Hepatocyte (in vitro differentiated cells): Measurements from ENCODE around the gene NLRC3. TPM values are rescaled to one million over a fixed set of nuclear protein-coding genes. Genes with fewer than 3 reads are reported as not detected.

Source experiments
- DNase-seq: peaks from one replicate; pipeline ENCODE4 v3.0.0-alpha.2; 2016; ENCODE audit warnings: low spot score
- H2AFZ ChIP-seq: fragments of 200-600 bp; sonication (generic); 2 replicates; pipeline ENCODE4 v1.6.0; 2016; ENCODE audit warnings: antibody characterized with exemption, mild to moderate bottlenecking
- H3K27ac ChIP-seq: fragments of 200-600 bp; sonication (generic); 2 replicates; pipeline ENCODE4 v1.5.1; 2016; ENCODE audit warnings: mild to moderate bottlenecking
- H3K27me3 ChIP-seq: fragments of 200-600 bp; sonication (generic); 2 replicates; pipeline ENCODE4 v1.6.1; 2016
- H3K36me3 ChIP-seq: fragments of 200-600 bp; sonication (generic); replicated peaks from 2 replicates; pipeline ENCODE4 v1.5.1; 2016; ENCODE audit warnings: low read depth; ENCODE audit not compliant: insufficient read depth
- H3K4me1 ChIP-seq: fragments of 200-600 bp; sonication (generic); 2 replicates; pipeline ENCODE4 v1.5.1; 2016; ENCODE audit warnings: mild to moderate bottlenecking, moderate library complexity; ENCODE audit not compliant: insufficient read depth
- H3K4me2 ChIP-seq: fragments of 200-600 bp; sonication (generic); 2 replicates; pipeline ENCODE4 v1.6.0; 2016
- H3K4me3 ChIP-seq: fragments of 200-600 bp; sonication (generic); 2 replicates; pipeline ENCODE4 v1.5.1; 2016; ENCODE audit warnings: mild to moderate bottlenecking
- H3K79me2 ChIP-seq: fragments of 200-600 bp; sonication (generic); 2 replicates; pipeline ENCODE4 v1.6.0; 2017; ENCODE audit warnings: mild to moderate bottlenecking
- H3K9me2 ChIP-seq: fragments of 200-600 bp; sonication (generic); replicated peaks from 2 replicates; pipeline ENCODE4 v1.6.0; 2017; ENCODE audit warnings: mild to moderate bottlenecking; ENCODE audit not compliant: insufficient read depth
- H3K9me3 ChIP-seq: fragments of 200-600 bp; sonication (generic); 2 replicates; pipeline ENCODE4 v1.5.1; 2016; ENCODE audit warnings: low read depth, mild to moderate bottlenecking
- H4K20me1 ChIP-seq: fragments of 200-600 bp; sonication (generic); 2 replicates; pipeline ENCODE4 v1.6.0; 2016; ENCODE audit warnings: mild to moderate bottlenecking; ENCODE audit not compliant: insufficient read depth, poor library complexity, severe bottlenecking
- CTCF ChIP-seq: fragments of 200-600 bp; sonication (generic); IDR thresholded peaks from 2 replicates; pipeline ENCODE4 v1.5.1; 2016; ENCODE audit warnings: antibody characterized with exemption, mild to moderate bottlenecking; ENCODE audit not compliant: poor library complexity
- EZH2 ChIP-seq: fragments of 200-600 bp; sonication (generic); IDR thresholded peaks from 2 replicates; pipeline ENCODE4 v1.6.1; 2016; ENCODE audit warnings: antibody characterized with exemption, mild to moderate bottlenecking, borderline replicate concordance
- EZH2phosphoT487 ChIP-seq: fragments of 200-600 bp; sonication (generic); IDR thresholded peaks from one replicate; pipeline ENCODE4 v1.6.1; 2018; ENCODE audit warnings: antibody characterized with exemption, mild to moderate bottlenecking, low read depth, moderate library complexity; ENCODE audit not compliant: unreplicated experiment, severe bottlenecking
- WGBS: methylation state at CpG from one replicate; pipeline ENCODE4 v1.1.6; 2016; ENCODE audit warnings: low lambda C conversion rate; ENCODE audit errors: missing lambda C conversion rate; 5-methylcytosine and 5-hydroxymethylcytosine counted together
- polyA plus RNA-seq: library from polyadenylated mRNA; unstranded; fragments of >200 nt; fragmentation: Nextera tagmentation; extraction: Ambion mirVana; gene quantifications from 2 replicates; pipeline ENCODE4 v1.2.1, GENCODE V29; 2016
- total RNA-seq: library from RNA; depleted of rRNA; stranded (reverse); fragments of >200 nt; gene quantifications from 2 replicates; pipeline ENCODE4 v1.2.3, GENCODE V29; 2014

The NLRC3 gene
- total and polyA plus RNA-seq, 2 experiments from 2014 or later = 0.10 to 0.15 TPM

GRCh38 chr16:3580251-3580651 is 3.0 kb upstream of the NLRC3 start:
- Histone ChIP-seq H3K4me1 (peaks cover 19% of the 10 kb centered on the region), H4K20me1 (no peaks in the 10 kb centered on the region), H3K4me2 (no peak overlapping the region), H3K9me2 (no peaks in the 10 kb centered on the region), H3K27ac (peak overlapping the region; percentile 85), H3K9me3 (no peaks in the 10 kb centered on the region), H2AFZ (no peak overlapping the region), H3K4me3 (no peak overlapping the region), H3K79me2 (no peaks in the 10 kb centered on the region), H3K27me3 (no peaks in the 10 kb centered on the region), H3K36me3 (no peaks in the 10 kb centered on the region)
- DNase-seq = no peak
- TF ChIP-seq EZH2phosphoT487 = no peak
- TF ChIP-seq EZH2 = no peak
- TF ChIP-seq CTCF = no peak
- WGBS = 72% methylated on average over 11 of the region's 11 CpGs

DNA sequence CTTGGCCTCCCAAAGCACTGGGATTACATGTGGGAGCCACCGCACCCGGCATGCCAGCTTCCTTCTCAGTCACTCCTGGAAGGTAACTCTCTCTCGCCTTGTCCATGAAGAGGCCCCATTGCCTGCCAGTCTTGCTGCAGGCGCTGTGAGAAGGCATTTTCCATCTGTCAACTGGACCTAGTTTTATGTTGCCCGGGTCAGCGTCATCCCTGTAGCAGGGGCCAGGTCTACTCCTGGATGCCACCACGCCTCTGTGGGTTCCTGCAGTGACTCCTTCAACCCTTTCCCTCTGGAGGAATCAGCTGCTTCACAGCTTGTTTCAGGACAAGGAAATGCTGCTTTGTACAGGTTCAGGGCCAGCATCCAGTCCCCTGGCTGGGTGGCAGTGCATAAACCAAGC is 2.6 kb upstream of the NLRC3 start:
- H3K27ac ChIP-seq = peak overlapping the region; percentile 85
- H3K79me2 ChIP-seq = no peaks in the 10 kb centered on the region
- H3K9me3 ChIP-seq = no peaks in the 10 kb centered on the region
- no peaks in the 10 kb centered on the region for H3K9me2 ChIP-seq
- H4K20me1 ChIP-seq = no peaks in the 10 kb centered on the region
- no peak for DNase-seq
- H3K4me3 ChIP-seq = no peak overlapping the region
- no peak for TF ChIP-seq CTCF
- no peak for TF ChIP-seq EZH2phosphoT487
- TF ChIP-seq EZH2 = no peak
- no peaks in the 10 kb centered on the region for H3K27me3 ChIP-seq
- no peak overlapping the region for H3K4me2 ChIP-seq
- WGBS = 89% methylated on average over 7 of the region's 7 CpGs
- no peak overlapping the region for H2AFZ ChIP-seq
- no peaks in the 10 kb centered on the region for H3K36me3 ChIP-seq
- peaks cover 19% of the 10 kb centered on the region for H3K4me1 ChIP-seq

DNA sequence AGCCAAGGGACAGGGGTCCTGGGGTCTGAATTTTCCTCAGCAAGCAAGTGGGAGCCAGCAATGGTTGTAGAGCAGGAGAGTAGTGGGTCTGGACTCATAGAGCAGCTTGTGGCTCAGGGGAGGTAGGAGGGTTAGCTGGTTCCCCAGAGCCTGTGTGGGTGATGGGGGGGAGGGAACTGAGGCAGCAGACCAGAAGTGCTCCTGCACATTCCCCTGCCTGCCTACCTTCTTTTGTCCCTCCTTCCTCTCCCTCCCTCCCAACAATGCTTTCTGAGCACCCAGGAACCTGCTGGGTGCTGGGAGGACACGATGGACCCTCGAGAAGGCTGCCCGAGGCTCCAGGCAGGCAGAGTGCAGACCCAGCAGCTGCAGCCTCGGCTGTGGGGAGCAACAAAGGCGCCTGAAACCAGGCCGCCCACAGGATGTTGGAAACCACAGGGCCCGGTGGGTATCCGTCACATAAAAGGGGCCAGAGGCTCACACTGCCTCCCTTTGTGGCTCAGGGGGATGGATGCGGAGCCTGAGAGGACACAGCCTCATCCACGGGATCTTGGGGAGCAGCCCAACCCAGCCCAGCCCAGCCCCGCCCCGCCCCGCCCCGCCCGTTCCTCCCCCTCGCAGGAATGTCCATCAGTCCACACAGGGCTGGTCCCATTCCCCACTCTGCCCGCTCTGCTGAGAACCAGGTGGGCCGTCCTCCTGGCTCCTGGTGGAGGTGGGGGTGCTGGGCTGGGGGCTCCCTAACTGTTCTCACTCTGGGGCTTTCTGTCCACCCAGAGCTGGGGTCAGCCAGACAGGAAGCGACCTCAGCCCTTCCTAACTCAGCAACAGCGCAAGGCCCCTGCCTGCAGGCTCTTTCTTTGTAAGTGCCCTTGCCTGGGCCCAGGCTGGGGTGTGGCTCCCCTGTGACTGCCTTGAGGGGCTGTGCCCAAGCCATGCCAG is 1.7 kb upstream of the NLRC3 start:
- H3K4me2 ChIP-seq = no peak overlapping the region
- no peaks in the 10 kb centered on the region for H4K20me1 ChIP-seq
- H3K9me3 ChIP-seq = no peaks in the 10 kb centered on the region
- no peak for DNase-seq
- no peak for TF ChIP-seq EZH2phosphoT487
- no peak for TF ChIP-seq EZH2
- TF ChIP-seq CTCF = no peak
- no peaks in the 10 kb centered on the region for H3K27me3 ChIP-seq
- H3K4me1 ChIP-seq = peaks cover 19% of the 10 kb centered on the region
- 72% methylated on average over 15 of the region's 20 CpGs for WGBS
- H3K27ac ChIP-seq = peak overlapping the region; percentile 85
- H3K79me2 ChIP-seq = no peaks in the 10 kb centered on the region
- no peaks in the 10 kb centered on the region for H3K36me3 ChIP-seq
- H2AFZ ChIP-seq = no peak overlapping the region
- H3K4me3 ChIP-seq = no peak overlapping the region
- no peaks in the 10 kb centered on the region for H3K9me2 ChIP-seq
